ENCODE results near the gene MAPK6.
"Not testable (repeated sequence)": the region's sequence is repeated elsewhere in the genome, so short reads cannot be mapped to it uniquely, and the experiment has no call there.

Gene MAPK6

DNA sequence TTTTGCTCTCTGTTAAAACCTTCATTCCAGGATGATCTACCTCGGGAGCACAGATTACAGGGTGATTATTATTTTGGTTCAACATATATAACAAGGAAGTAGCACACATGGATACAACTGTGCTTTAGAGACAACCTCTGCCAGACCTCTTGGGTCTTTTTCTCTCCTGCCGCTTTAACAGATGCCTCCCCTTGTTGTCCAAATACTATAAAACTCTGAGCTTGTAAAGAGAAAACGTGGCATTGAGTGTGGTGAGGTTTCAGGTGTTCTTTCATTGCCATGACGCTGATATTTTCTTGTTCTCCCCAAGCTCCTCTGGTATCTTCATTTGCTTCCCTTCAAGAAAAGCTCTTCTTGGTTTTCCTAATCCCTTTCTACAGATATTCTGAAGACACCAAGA, 64.6 kb downstream of the MAPK6 start:
- DNase-seq = no peak

GRCh38 chr15:52085299-52085698, 66.3 kb downstream of the MAPK6 start:
- DNase-seq = no peak

DNA sequence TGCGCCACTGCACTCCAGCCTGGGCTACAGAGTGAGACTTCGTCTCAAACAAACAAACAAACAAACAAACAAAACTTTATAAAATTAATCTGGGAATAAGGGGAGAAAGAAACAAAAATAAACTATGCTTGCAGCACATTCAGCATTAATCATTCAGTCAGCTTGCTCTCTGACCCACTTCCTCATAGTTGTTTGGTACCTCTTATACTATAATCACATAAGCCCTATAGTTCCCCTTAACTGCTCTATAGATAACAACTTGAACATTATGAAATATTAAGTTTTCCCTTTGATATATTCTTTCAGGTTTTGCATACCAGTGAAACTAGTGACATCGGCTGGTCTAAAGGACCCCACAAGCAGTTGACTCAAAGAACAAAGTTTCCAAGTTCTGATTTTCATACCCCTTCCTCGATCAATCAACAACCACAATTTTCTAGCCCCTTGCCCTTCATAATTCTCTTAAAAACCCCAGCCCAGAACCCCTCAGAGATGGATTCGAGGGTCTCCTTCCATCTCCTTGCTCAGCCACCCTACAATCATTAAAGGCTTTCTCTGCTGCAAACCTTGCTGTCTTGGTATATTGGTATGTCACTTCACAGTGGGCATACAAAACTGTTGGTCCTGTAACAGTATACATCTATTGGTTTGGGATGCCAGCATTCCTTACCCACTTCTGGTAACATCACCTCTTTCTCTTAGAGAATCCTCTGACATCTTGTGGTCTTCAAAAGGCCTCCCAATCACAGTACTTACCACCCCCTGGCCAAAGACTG, 67.2 kb downstream of the MAPK6 start:
- DNase-seq = no peak

DNA sequence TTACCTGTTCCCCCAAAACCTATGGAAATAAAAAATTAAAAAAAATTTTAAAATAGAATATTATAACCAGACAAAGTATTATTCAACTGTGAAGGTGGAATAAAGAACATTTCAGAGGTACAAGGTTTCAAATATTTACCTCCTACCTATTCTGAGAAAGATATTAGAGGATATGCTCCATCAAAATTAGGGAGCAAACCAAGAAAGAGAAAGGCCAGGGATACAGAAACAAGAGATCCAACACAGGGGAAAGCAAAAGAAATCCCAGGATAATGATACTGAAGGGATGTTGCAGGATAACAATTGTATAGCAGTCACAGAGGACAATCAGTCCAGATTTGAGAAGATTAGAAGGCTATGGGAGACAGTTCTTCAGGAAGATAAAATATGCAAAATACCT, 71.2 kb downstream of the MAPK6 start:
- DNase-seq = no peak

DNA sequence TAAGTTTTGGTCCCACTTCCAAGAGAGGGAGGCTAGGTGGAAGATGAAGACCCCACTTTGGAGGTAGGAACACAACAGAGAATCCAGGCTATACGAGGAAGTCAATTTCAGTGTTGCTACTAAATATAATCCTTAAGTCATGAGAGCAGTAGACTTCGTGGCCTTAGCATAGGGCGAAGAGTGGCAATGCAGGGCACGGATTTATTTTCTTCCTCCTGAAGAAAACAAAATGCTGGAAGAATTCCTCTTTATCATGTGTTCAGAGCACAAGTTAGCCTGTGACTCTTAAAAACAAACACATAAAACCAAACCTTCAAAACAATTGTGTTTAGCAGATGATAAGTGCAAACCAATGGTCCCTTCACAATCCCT, 74.1 kb downstream of the MAPK6 start:
- DNase-seq = no peak

DNA sequence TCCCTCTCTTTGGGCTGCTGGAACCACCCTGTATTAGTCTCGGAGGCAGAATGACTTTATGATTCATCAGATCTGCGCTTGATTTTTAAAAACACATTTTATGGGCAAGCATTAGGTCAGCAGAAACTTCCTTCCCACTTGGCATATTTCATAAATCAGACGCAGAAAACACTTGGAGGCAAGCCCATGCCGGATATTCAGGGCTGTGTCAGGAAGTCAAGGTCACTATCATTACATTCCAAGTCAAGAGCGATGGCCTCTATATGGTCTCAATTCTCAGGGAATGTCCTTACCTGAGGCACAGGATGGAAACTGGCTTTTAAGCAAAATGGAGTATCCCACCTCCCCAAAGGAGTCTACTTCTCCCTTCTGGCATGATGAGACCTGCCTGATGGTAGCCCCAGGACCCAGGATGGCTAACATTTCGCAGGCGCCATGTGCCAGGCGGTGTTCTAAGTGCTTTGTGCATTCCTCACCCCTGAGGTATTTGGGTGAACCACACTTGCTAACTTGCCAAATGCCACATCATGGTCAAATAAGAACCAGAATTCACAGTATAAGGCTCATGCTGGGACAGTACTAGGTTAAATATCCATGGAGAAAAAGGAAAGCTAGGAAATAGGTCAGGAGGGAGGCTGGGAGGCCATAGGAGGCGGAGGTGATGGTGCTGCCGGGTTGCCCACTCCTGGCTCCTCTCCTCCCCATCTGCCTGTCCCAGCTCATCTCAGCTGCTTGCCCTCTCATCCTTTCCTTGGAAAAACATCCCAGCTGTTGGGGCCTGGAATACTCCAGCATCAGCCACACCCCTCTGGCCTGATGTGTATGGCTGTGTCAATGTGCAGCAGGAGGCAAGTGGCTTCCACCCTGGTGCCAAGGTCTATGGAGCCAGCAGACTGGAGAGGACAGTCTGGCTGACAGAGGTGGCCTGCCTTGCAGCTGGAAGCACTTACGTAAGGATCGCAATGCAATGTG, 74.8 kb downstream of the MAPK6 start:
- DNase-seq = peak; percentile 72

DNA sequence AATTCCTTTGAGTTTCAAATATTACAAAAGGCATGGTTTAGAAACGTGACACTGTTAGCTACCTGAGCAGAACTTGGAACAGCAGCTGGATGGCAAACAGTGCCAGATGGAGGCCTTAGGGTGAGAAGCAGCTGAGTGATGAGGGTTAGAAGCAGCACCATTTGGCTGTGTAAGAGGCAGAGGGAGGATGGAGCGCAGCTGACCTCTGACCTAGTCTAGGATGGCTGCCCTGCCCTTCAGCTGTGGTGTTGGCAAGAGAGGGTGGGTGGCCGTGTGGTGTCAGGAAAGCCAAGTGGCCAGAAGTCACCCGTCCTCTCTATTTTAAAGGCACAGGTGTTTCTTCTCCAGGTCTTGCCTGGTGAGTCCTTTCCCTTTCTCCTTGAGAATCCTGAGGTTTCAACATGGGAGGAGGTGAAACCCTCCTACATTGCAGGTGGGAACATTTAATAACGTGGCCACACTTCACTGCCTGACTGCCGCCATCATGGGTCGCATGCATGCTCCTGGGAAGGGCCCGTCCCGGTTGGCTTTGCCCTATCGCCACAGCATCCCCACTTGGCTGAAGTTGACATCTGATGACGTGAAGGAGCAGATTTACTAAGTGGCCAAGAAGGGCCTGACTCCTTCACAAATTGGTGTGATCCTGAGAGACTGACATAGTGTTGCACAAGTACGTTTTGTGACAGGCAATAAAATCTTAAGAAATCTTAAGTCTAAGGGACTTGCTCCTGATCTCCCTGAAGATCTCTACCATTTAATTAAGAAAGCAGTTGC, 76.0 kb downstream of the MAPK6 start:
- DNase-seq = no peak

DNA sequence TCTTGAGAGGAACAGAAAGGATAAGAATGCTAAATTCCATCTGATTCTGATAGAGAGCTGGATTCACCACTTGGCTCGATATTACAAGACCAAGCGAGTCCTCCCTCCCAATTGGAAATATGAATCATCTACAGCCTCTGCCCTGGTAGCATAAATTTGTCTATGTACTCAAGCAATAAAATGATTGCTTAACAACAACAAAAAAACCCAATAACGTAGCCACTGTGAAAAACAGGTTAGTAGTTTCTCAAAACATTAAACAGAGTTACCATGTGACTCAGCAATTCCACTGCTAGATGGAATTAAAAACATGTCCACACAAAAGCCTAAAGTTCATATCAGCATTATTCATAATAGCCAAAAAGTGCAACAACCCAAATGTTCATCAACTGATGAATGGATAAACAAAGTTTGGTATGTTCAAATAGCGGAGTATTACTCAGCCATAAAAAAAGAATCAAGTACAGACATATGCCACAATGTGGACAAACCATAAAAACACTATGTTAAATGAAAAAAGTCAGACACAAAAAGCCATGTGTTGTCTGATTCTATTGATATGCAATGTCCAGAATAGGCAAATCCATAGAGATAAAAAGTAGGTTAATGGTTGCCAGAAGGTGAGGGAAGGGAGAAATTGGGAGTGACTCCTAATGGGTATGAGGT, 76.7 kb downstream of the MAPK6 start:
- peak; percentile 32 for DNase-seq

- not testable (repeated sequence) for DNase-seq
These were observed 77.5 kb downstream of the MAPK6 start for GRCh38 chr15:52096536-52096935.

- DNase-seq = no peak
These were observed 78.2 kb downstream of the MAPK6 start for GRCh38 chr15:52097180-52097579.

GRCh38 chr15:52098323-52098722, 79.3 kb downstream of the MAPK6 start:
- no peak for DNase-seq

GRCh38 chr15:52099651-52100272, 80.7 kb downstream of the MAPK6 start:
- DNase-seq = no peak

GRCh38 chr15:52100807-52101442, 81.9 kb downstream of the MAPK6 start:
- DNase-seq = peak; percentile 49

DNA sequence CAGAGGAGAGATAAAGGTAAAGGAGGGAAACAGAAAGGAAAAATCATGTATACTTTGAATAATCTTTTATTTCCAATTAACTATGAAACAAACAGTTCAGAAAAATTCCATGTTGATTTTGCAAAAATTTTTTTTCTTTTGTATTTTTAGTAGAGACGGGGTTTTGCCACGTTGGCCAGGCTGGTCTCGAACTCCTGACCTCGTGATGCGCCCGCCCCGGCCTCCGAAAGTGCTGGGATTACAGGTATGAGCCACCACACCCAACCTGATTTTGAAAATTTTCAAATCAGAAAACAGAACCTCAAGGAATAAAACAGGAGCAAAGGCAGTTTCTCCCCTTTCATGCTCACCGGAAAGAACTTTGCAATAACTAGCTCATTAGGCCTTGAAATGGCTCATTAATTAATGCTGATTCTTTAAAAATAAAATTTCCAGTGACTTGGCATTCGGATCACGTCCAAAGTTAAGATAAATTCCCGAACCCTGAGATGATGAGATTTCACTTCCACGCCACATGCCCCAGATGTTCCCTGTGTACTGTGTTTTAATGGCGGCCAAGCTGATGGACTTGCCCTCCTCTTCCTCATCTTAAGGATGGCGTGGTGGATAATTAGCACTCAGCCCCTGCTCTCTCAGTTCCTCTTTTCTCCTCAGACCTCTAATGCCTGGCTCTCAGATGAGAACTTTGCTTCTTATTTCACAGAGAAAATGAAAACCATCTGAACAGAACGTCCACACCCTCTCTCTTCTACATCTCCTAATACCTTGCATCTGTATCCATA, 82.7 kb downstream of the MAPK6 start:
- no peak for DNase-seq

DNA sequence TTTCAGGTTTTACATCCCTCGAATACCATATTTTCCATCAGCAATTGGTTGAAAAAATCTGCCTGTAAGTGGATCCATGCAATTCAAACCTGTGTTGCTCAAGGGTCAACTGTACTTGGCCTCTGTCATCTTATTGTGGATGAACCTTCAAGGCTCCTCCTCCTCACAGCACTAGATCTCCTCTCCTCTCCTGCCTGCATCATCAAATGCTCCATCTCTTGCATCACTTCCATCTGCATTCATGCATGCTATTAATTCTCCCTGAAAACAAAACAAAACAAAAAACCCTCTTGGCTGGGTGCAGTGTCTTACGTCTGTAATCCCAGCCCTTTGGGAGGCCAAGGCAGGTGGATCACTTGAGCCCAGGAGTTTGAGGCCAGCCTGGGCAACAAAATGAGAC, 83.4 kb downstream of the MAPK6 start:
- no peak for DNase-seq

GRCh38 chr15:52103217-52104207, 84.5 kb downstream of the MAPK6 start:
- DNase-seq = peak; percentile 36

- no peak for DNase-seq
These were observed 85.5 kb downstream of the MAPK6 start for GRCh38 chr15:52104532-52105004.

- no peak for DNase-seq
These were observed 86.8 kb downstream of the MAPK6 start for GRCh38 chr15:52105846-52106245.

- no peak for DNase-seq
These were observed 87.6 kb downstream of the MAPK6 start for GRCh38 chr15:52106641-52107040.
